Central memory CD4-positive, alpha-beta T cell (primary cell): ENCODE measurements around the gene HDAC2.

Experiments
- DNase-seq: peaks from one replicate; pipeline ENCODE4 v3.0.0; 2022

HDAC2 gene

DNA sequence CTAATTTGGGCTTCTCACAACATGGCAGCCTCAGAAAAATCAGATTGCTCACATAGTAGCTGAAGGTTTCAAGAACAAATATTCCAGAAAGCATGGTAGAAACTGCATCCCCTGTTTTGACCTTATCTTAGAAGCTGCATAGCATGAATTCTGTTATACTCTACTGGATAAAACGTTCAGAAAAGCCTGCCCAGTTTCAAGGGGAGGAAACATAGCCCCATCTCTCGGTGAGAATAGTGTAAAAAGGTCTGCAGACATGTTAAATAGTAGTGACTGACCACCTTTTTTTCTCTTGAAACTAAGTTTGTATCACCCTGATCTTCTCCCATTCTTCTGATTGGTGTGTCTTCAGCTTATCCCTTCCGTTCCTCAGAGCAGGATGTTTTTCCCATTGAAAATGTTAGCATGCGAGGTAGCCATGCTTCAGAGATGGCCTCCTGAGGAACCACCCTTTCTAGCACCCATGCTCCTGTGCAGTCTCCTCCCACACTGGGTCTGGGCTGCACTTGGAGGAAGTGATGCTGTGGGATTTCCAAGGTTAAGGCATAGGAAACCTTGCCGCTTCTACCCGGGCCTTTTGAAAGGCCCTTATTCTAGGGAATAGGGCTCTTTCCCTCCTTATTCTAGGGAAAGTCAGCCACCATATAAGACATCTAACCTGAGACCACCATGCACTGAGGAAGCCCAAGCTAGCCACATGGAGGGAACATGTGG lies 63.7 kb downstream of the HDAC2 start:
- DNase-seq = no peak

DNA sequence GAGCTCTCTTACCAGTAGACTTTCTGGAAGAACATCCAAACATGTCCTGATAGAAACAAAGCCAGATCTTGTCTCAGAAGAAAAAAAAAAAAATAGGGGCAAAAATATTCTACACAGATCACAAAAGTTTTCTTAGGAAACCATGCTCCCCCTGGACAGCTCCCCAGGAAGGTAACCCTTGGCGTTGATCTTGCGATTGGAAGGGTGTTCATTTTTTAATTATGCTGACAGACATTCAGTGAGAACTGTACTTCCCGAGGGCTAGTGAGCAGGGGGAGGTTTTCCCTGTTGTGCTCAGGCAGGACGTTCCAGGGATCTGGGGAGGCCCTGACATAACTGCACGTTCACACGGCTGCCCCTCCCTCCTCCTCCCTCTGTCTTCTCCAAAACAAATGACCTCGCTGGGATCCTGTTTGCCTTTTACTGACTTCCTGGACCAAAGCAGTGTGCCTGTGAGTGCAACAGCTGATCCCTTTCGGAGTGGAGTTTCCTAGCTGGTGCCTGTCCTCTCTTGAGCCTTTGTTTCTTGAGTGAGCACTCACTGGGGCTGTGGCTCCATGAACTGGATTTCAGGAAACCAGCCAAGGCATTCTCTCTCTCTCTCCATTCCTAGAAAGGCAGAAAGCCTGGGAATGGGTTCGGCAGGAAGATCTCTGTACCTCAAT lies 67.2 kb downstream of the HDAC2 start:
- DNase-seq = no peak

- no peak for DNase-seq
Measured at GRCh38 chr6:113901482-113901881, 69.5 kb downstream of the HDAC2 start.

DNA sequence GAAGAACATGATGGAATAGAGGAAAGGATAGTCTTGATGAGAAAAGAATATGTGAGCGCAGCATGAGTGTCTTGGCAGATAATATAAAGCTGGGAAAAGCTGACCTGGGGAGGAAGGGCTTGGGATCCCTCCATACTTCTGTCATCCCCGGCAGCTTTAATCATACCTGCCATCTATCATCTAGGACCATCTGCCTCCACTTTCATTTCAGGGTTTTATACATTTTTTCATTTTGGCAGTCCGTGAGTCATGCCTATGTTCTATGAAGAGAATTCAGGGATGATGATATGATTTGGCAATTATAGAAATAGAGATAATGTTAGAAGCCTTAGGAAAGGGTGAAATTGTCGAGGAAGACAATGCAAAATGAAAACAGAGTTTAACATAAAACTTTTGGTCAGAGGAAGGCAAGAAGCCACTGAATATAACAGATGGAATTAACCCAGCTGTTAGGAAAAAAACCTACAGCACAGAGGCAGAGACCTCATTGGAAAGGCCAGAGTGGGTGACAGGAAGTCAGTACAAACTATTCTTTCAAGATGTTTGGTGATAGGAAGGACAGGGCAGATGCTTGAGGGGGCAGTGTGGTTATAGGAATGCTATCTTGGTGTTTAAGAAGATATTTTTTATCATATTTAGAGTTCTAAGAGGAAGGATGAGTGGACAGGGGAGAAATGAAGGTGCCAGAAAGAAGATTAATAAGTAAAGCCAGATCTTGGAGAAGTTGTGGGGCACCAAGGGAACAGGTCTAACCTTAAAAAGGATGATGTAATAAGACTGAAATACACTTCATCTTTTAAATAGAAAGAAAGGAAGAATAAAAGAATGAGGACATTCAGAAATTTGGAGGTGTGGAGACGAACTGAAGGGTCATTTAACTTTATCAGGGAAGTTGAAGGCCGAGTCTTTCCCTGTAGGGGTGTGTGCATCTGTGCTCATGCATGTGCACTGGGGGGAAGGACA lies 76.0 kb downstream of the HDAC2 start:
- no peak for DNase-seq

DNA sequence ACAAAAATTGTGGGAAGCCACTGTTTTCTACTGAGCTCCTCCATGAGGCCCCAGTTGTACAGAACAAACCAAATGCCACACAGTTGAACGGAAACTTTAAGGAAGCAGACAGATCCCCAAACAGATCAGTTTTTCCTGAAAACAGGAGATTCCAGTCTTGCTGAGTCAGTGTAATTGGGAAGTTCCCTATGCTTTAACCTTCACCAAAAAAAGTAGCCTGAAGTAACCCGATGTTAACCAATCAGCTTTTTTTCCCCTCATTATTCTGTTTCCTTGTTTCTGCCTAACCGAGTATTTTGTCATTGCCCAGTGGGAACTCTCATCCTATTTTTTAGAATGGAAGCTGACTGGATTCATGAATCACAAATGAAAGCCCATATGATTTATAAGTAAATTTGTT lies 77.1 kb downstream of the HDAC2 start:
- no peak for DNase-seq

- DNase-seq = no peak
Measured at GRCh38 chr6:113893451-113893850, 77.5 kb downstream of the HDAC2 start.

DNA sequence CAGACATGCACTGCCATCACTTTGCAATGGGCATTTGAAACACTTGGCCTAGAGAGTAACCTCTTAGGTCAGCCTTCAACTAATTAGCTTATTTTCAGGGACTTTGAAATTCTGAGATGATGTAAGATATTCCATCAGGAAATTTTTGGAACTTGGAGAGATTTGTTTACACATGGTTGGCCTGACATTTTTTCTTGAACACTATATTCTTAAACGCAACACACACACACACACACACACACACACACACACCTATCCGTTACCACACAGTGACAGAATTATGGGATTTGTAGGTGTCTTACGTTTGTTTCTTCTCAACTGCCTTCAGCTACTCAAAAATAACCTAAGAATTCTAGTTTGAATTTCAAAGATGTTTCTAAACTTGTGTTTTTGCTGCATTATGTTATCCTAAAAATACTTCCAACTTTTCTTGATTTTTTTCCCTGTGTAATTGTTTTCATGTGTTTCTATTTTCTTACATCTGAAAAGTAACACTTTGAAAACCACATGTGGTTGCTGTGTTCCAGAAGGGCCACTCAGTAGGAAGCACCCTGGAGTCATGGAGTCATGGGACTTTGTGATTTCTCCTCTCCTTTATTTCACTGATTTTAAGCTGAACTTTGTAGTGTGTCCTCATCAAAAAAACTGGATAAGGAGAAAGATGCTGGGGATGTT lies 81.9 kb downstream of the HDAC2 start:
- DNase-seq = no peak

- no peak for DNase-seq
Measured at GRCh38 chr6:113888493-113888892, 82.5 kb downstream of the HDAC2 start.

GRCh38 chr6:113886512-113886911 lies 84.4 kb downstream of the HDAC2 start:
- no peak for DNase-seq

GRCh38 chr6:113884011-113884410 lies 86.9 kb downstream of the HDAC2 start:
- DNase-seq = no peak
